OCI-LY7 (cell line): ENCODE data around the gene TPM4.

Experiments
- EZH2phosphoT487 ChIP-seq: fragments of 200-600 bp; sonication (generic); IDR thresholded peaks from 2 replicates; pipeline ENCODE4 v1.6.1; 2018; ENCODE audit warnings: low read depth, borderline replicate concordance, mild to moderate bottlenecking, mixed run types, antibody characterized with exemption, low read length, moderate library complexity, mixed read lengths
- TF ChIP-seq, protein P1 (sequence below): fragments of 200-600 bp; sonication (generic); conservative IDR thresholded peaks from 2 replicates; pipeline ENCODE4 v1.5.1; 2014; ENCODE audit warnings: mild to moderate bottlenecking, antibody characterized with exemption, low read length, moderate library complexity, mixed read lengths

GRCh38 chr19:16146112-16146511 lies 69.8 kb downstream of the TPM4 start:
- TF ChIP-seq, protein P1, sequence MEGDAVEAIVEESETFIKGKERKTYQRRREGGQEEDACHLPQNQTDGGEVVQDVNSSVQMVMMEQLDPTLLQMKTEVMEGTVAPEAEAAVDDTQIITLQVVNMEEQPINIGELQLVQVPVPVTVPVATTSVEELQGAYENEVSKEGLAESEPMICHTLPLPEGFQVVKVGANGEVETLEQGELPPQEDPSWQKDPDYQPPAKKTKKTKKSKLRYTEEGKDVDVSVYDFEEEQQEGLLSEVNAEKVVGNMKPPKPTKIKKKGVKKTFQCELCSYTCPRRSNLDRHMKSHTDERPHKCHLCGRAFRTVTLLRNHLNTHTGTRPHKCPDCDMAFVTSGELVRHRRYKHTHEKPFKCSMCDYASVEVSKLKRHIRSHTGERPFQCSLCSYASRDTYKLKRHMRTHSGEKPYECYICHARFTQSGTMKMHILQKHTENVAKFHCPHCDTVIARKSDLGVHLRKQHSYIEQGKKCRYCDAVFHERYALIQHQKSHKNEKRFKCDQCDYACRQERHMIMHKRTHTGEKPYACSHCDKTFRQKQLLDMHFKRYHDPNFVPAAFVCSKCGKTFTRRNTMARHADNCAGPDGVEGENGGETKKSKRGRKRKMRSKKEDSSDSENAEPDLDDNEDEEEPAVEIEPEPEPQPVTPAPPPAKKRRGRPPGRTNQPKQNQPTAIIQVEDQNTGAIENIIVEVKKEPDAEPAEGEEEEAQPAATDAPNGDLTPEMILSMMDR: no peak
- no peak for TF ChIP-seq EZH2phosphoT487
